Spleen (tissue), 11 donors: Measurements from ENCODE around the gene ACOT12. TPM values are rescaled to one million over a fixed set of nuclear protein-coding genes. Genes with fewer than 3 reads are reported as not detected.

Source experiments
- DNase-seq: peaks from one replicate; pipeline ENCODE4 v3.0.0-alpha.2; 2020
- H3K27ac ChIP-seq, 8 donors: fragments of 200-600 bp; sonication (generic) in 7 of 8; 1 replicate in 4 of 8; 2 replicates in 4 of 8; pipeline versions ENCODE4 v1.5.0 to v1.8.0; 2016 to 2021; ENCODE audit warnings: inconsistent platforms in 4 of 8, mild to moderate bottlenecking in 4 of 8, moderate library complexity in 1 of 8
- H3K27me3 ChIP-seq, 7 donors: fragments of 200-600 bp; sonication (generic) in 6 of 7; replicated peaks in 1 of 7; 1 replicate in 4 of 7; 2 replicates in 3 of 7; pipeline versions ENCODE4 v1.5.0 to v1.8.0; 2016 to 2021; ENCODE audit warnings: inconsistent platforms in 3 of 7, mild to moderate bottlenecking in 1 of 7
- H3K36me3 ChIP-seq, 6 donors: fragments of 200-600 bp; sonication (generic) in 5 of 6; 1 replicate in 4 of 6; 2 replicates in 2 of 6; pipeline versions ENCODE4 v1.5.0 to v1.8.0; 2016 to 2021; ENCODE audit warnings: inconsistent platforms in 2 of 6
- H3K4me1 ChIP-seq, 6 donors: fragments of 200-600 bp; sonication (generic) in 5 of 6; 1 replicate in 3 of 6; 2 replicates in 3 of 6; pipeline versions ENCODE4 v1.5.0 to v1.8.0; 2016 to 2021; ENCODE audit warnings: inconsistent platforms in 3 of 6
- H3K4me3 ChIP-seq, 8 donors: fragments of 200-600 bp; sonication (generic) in 7 of 8; 1 replicate in 4 of 8; 2 replicates in 4 of 8; pipeline versions ENCODE4 v1.5.0 to v1.8.0; 2016 to 2021; ENCODE audit warnings: inconsistent platforms in 4 of 8, mild to moderate bottlenecking in 4 of 8, moderate library complexity in 2 of 8
- H3K9me3 ChIP-seq, 8 donors: fragments of 200-600 bp; sonication (generic) in 7 of 8; 1 replicate in 4 of 8; 2 replicates in 4 of 8; pipeline versions ENCODE4 v1.5.0 to v1.8.0; 2016 to 2021; ENCODE audit warnings: inconsistent platforms in 4 of 8
- CTCF ChIP-seq, 11 experiments: fragments of 200-600 bp in 7 of 11; fragments of 450-650 bp in 4 of 11; sonication (generic) in 4 of 11; IDR thresholded peaks in 8 of 11; conservative IDR thresholded peaks in 3 of 11; 1 replicate in 7 of 11; 2 replicates in 4 of 11; pipeline versions ENCODE4 v1.4.0 to v1.8.0; 2016 to 2021; ENCODE audit warnings: antibody characterized with exemption in 11 of 11, inconsistent platforms in 4 of 11, mild to moderate bottlenecking in 1 of 11
- POLR2A ChIP-seq, 3 donors: fragments of 450-650 bp; IDR thresholded peaks; one replicate each; pipeline ENCODE4 v1.5.1; 2017; ENCODE audit warnings: antibody characterized with exemption in 3 of 3, mild to moderate bottlenecking in 1 of 3
- POLR2AphosphoS5 ChIP-seq, 3 donors: sonication (generic); formaldehyde crosslinking; IDR thresholded peaks; one replicate each; pipeline ENCODE4 v1.5.1; 2017; ENCODE audit warnings: antibody characterized with exemption in 3 of 3
- WGBS, 5 donors: extraction: QIAGEN DNeasy Blood & Tissue Kit in 3 of 5; methylation state at CpG; one replicate each; pipeline versions ENCODE4 v1.1.5 to v1.1.7; 2013 to 2018; 5-methylcytosine and 5-hydroxymethylcytosine counted together
- intact Hi-C: fragments of 100-400 bp; cut with DNase I; formaldehyde crosslinking; loops from one replicate; pipeline ENCODE4 v1.15.0; 2023; ENCODE audit warnings: low total_unique reads
- polyA plus RNA-seq, 3 donors: library from polyadenylated mRNA; stranded (reverse); fragments of 200-250 nt; gene quantifications; one replicate each; pipeline ENCODE4 v1.2.1, GENCODE V29; 2013
- total RNA-seq, 7 donors: library from RNA; depleted of rRNA in 3 of 7; stranded (reverse); fragments of >200 nt in 3 of 7; fragmentation: NEBNext Ultra II Directional in 4 of 7; extraction: Animal tissue kit (Norgen Biotek cat#: 25700) in 4 of 7; gene quantifications; one replicate each; pipeline versions ENCODE4 v1.1.0 to v1.2.1, GENCODE V29; 2016 to 2021
- donor health status: healthy with polysubstance abuse.
- donor health status: DM: no; HTN: no; CAD: no; lungs with moderate emphysema.
- donor health status: DM: no; HTN: no; CAD: no.
- donor health status: Bipolar disorder and iron deficiency.
- donor health status: healthy.
- donor health status: DM: no; HTN: no; CAD: no.
- donor health status: DM: yes; HTN: yes; CAD: no.

The ACOT12 gene
- total and polyA plus RNA-seq, 10 donors: 0.03 TPM; not detected in 9

- no peak for DNase-seq
- no peak overlapping the region for H3K4me3 ChIP-seq
- TF ChIP-seq CTCF (IDR thresholded peaks at IDR 0.05 in 8 of 11, conservative IDR thresholded peaks at IDR 0.05 in 3 of 11) (no peak), POLR2AphosphoS5 (IDR thresholded peaks at IDR 0.05) (no peak), POLR2A (IDR thresholded peaks at IDR 0.05) (no peak)
- H3K27me3 ChIP-seq: no peaks in the 10 kb centered on the region
- no peak overlapping the region for H3K27ac ChIP-seq
- no peaks in the 10 kb centered on the region for H3K9me3 ChIP-seq
- intact Hi-C loops: loop anchor here (10.0 kb wide), 2 partner anchors 406 to 736 kb away; no protein-coding TSS in a partner anchor
- H3K36me3 ChIP-seq: peaks cover 0 to 6% (median 0%) of the 10 kb centered on the region in 6 donors
- 63 to 97% (median 90%) methylated on average over 3 of the region's 3 CpGs for WGBS, 5 donors
- peaks cover 0 to 18% (median 9%) of the 10 kb centered on the region in 6 donors for H3K4me1 ChIP-seq
Observed at GRCh38 chr5:81428446-81428845, 34.5 kb upstream of the ACOT12 start.

- Histone ChIP-seq H3K36me3 (peaks cover 0 to 7% (median 0%) of the 10 kb centered on the region in 6 donors), H3K4me1 (peaks cover 0 to 18% (median 9%) of the 10 kb centered on the region in 6 donors), H3K27ac (no peak overlapping the region), H3K27me3 (no peaks in the 10 kb centered on the region), H3K9me3 (no peaks in the 10 kb centered on the region), H3K4me3 (no peak overlapping the region)
- no peak for TF ChIP-seq POLR2AphosphoS5 (IDR thresholded peaks at IDR 0.05)
- no peak for TF ChIP-seq CTCF (IDR thresholded peaks at IDR 0.05 in 8 of 11, conservative IDR thresholded peaks at IDR 0.05 in 3 of 11)
- no peak for TF ChIP-seq POLR2A (IDR thresholded peaks at IDR 0.05)
- 93 to 100% (median 97%) methylated on average over 1 of the region's 1 CpG for whole genome bisulfite sequencing, 5 donors
- DNase-seq: no peak
- intact Hi-C loops: loop anchor here (10.0 kb wide), 2 partner anchors 407 to 737 kb away; no protein-coding TSS in a partner anchor
Observed at GRCh38 chr5:81427566-81427965, 33.6 kb upstream of the ACOT12 start.

- H3K4me1 ChIP-seq: peaks cover 0 to 18% (median 9%) of the 10 kb centered on the region in 6 donors
- no peak for DNase-seq
- H3K9me3 ChIP-seq: no peaks in the 10 kb centered on the region
- TF ChIP-seq CTCF (IDR thresholded peaks at IDR 0.05 in 8 of 11, conservative IDR thresholded peaks at IDR 0.05 in 3 of 11): no peak
- H3K27me3 ChIP-seq: no peaks in the 10 kb centered on the region
- WGBS, 5 donors: 35 to 60% (median 51%) methylated on average over 3 of the region's 3 CpGs
- peaks cover 0 to 13% (median 0%) of the 10 kb centered on the region in 6 donors for H3K36me3 ChIP-seq
- H3K4me3 ChIP-seq: no peak overlapping the region
- peak overlapping the region in 4 of 8 donors; percentile 9 to 36 (median 18) for H3K27ac ChIP-seq
- intact Hi-C loops: loop anchor here (10.0 kb wide), 2 partner anchors 408 to 738 kb away; no protein-coding TSS in a partner anchor
Observed at GRCh38 chr5:81426359-81427030, 32.6 kb upstream of the ACOT12 start.

GRCh38 chr5:81425569-81425968 lies 31.6 kb upstream of the ACOT12 start:
- intact Hi-C loops: loop anchor here (10.0 kb wide), 2 partner anchors 409 to 739 kb away; no protein-coding TSS in a partner anchor
- TF ChIP-seq POLR2AphosphoS5 (IDR thresholded peaks at IDR 0.05) (no peak), POLR2A (IDR thresholded peaks at IDR 0.05) (no peak), CTCF (IDR thresholded peaks at IDR 0.05 in 8 of 11, conservative IDR thresholded peaks at IDR 0.05 in 3 of 11) (peak in 10 of 11 experiments; percentile 20 to 72 (median 61))
- Histone ChIP-seq H3K27ac (no peak overlapping the region), H3K4me3 (no peak overlapping the region), H3K27me3 (no peaks in the 10 kb centered on the region), H3K4me1 (peaks cover 0 to 18% (median 9%) of the 10 kb centered on the region in 6 donors), H3K36me3 (peaks cover 0 to 20% (median 2%) of the 10 kb centered on the region in 6 donors), H3K9me3 (no peaks in the 10 kb centered on the region)
- no peak for DNase-seq
- WGBS, 5 donors: 0 to 7% (median 6%) methylated on average over 2 of the region's 2 CpGs
